Measurements from ENCODE around the gene CNR1. TPM values are rescaled to one million over a fixed set of nuclear protein-coding genes. Genes with fewer than 3 reads are reported as not detected.

The CNR1 gene
- 0.26 and 0.34 TPM in 2 replicates for total RNA-seq (ENCODE audit: low replicate concordance)

DNA sequence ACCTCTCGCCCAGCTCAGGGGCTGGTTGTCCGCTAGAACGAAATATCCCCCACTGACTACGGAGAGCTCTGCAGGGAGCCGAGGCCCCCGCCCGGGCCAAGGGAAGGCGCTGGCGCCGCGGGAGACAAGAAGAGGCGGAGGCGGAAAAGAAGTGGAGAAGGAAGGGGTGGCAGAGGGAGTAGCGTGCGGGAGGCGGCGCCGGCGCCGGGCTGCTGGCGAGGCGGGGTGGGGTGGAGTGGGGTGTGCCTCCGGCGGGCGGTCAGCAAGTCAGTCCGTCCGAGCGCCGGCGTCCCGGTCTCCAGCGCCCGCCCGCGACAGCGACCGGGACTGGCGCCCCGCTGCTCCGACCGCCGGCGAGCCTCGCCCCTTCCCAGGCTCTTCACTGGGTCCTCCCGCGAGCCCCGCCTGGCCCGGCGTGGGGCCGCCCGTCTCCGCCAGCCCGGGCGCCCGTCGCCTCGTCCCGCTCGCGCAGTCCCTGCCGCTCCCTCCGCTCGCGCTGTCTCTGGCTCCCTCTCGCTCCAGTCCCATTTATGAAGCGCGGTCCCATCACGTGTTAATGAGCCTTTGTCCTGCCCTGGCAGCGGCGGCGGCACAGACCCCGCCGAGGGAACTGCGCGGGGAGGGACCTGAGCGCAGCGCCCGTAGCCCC, at the start of gene CNR1:
Gene CNR1, minus strand, starts transcription at position 504 of the 649 bp plus-strand sequence. CDS start 21,073 bp downstream, outside the sequence.
- peaks cover 10% of the 10 kb centered on the region for H4K20me1 ChIP-seq (ENCODE audit: low read depth)
- no peak within 1 kb of the TSS for H3K27ac Mint-ChIP-seq
- peaks cover 77% of the 10 kb centered on the region for H3K27me3 ChIP-seq
- peak; percentile 82 for DNase-seq (ENCODE audit: low spot score)
- H3K27ac ChIP-seq: no peak within 1 kb of the TSS
- H3K4me3 Mint-ChIP-seq: peak within 1 kb of the TSS; percentile 90
- TF ChIP-seq EZH2 (IDR thresholded peaks at IDR 0.05): peak; percentile 33
- TF ChIP-seq CTCF (IDR thresholded peaks at IDR 0.05): peak; percentile 8
- TF ChIP-seq EZH2phosphoT487 (IDR thresholded peaks at IDR 0.05): no peak
- no peaks in the 10 kb centered on the region for H3K36me3 ChIP-seq
- no peaks in the 10 kb centered on the region for H3K9me3 ChIP-seq (ENCODE audit: low read depth)
- H3K27me3 Mint-ChIP-seq (ENCODE audit: insufficient read depth, low read depth): peaks cover 30% of the 10 kb centered on the region
- peak within 1 kb of the TSS; percentile 100 for H2AFZ ChIP-seq (replicated peaks)
- peaks cover 9% of the 10 kb centered on the region for H3F3A ChIP-seq (ENCODE audit: low read depth)
- H3K36me3 Mint-ChIP-seq: no peaks in the 10 kb centered on the region
- H3K4me1 ChIP-seq: no peaks in the 10 kb centered on the region
- no peaks in the 10 kb centered on the region for H3K79me2 ChIP-seq (ENCODE audit: low read depth)
- H3K4me1 Mint-ChIP-seq: peaks cover 15% of the 10 kb centered on the region
- no peak within 1 kb of the TSS for H3K9ac ChIP-seq
- peak within 1 kb of the TSS; percentile 63 for H3K4me3 ChIP-seq
- no peaks in the 10 kb centered on the region for H3K9me3 Mint-ChIP-seq
- H3K4me2 ChIP-seq: peak within 1 kb of the TSS; percentile 90

GRCh38 chr6:88211446-88211845, 45.3 kb upstream of the CNR1 start:
- Histone ChIP-seq H3K9me3 (ENCODE audit: low read depth) (no peaks in the 10 kb centered on the region), H3K27me3 (no peaks in the 10 kb centered on the region), H3K79me2 (ENCODE audit: low read depth) (no peaks in the 10 kb centered on the region), H3K4me3 (no peak overlapping the region), H3K27ac (no peak overlapping the region), H4K20me1 (ENCODE audit: low read depth) (no peaks in the 10 kb centered on the region), H2AFZ (replicated peaks) (no peak overlapping the region), H3K9ac (no peak overlapping the region), H3K4me1 (peaks cover 4% of the 10 kb centered on the region), H3F3A (ENCODE audit: low read depth) (no peaks in the 10 kb centered on the region), H3K36me3 (no peaks in the 10 kb centered on the region), H3K4me2 (no peak overlapping the region)
- Mint-ChIP-seq H3K9me3 (no peaks in the 10 kb centered on the region), H3K4me3 (no peak overlapping the region), H3K36me3 (no peaks in the 10 kb centered on the region), H3K27me3 (ENCODE audit: insufficient read depth, low read depth) (peaks cover 2% of the 10 kb centered on the region), H3K4me1 (peaks cover 14% of the 10 kb centered on the region), H3K27ac (no peak overlapping the region)
- TF ChIP-seq EZH2phosphoT487 (IDR thresholded peaks at IDR 0.05) (no peak), EZH2 (IDR thresholded peaks at IDR 0.05) (no peak), CTCF (IDR thresholded peaks at IDR 0.05) (no peak)
- DNase-seq (ENCODE audit: low spot score): peak; percentile 2

DNA sequence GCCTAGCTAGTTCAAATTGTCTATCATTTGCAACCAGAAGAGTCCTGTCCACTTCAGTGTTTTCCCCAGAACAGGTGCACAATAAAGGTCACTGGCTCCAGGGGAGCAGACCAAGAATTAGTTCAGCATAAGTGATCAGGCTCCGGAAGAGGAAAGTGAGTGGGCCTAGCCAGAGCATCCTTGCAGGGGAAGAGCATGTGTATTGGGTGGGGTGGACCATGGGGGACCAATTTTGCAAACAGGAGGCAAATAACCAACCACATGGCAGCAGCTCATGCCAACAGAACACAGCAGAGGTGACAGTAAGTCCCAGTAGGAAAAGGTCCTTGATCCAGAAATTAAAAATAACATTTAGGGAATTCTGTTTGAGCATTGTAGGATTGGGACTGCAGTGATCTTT, 43.2 kb upstream of the CNR1 start:
- Histone ChIP-seq H3K27me3 (no peaks in the 10 kb centered on the region), H3K27ac (no peak overlapping the region), H2AFZ (replicated peaks) (no peak overlapping the region), H3F3A (ENCODE audit: low read depth) (no peaks in the 10 kb centered on the region), H3K4me1 (peaks cover 4% of the 10 kb centered on the region), H3K9me3 (ENCODE audit: low read depth) (no peaks in the 10 kb centered on the region), H3K36me3 (no peaks in the 10 kb centered on the region), H3K4me2 (no peak overlapping the region), H3K79me2 (ENCODE audit: low read depth) (no peaks in the 10 kb centered on the region), H4K20me1 (ENCODE audit: low read depth) (no peaks in the 10 kb centered on the region), H3K9ac (no peak overlapping the region), H3K4me3 (no peak overlapping the region)
- no peaks in the 10 kb centered on the region for H3K9me3 Mint-ChIP-seq
- no peak for DNase-seq (ENCODE audit: low spot score)
- TF ChIP-seq EZH2 (IDR thresholded peaks at IDR 0.05) (no peak), CTCF (IDR thresholded peaks at IDR 0.05) (no peak), EZH2phosphoT487 (IDR thresholded peaks at IDR 0.05) (no peak)
- peaks cover 11% of the 10 kb centered on the region for H3K4me1 Mint-ChIP-seq
- no peaks in the 10 kb centered on the region for H3K36me3 Mint-ChIP-seq
- no peak overlapping the region for H3K27ac Mint-ChIP-seq
- peaks cover 2% of the 10 kb centered on the region for H3K27me3 Mint-ChIP-seq (ENCODE audit: insufficient read depth, low read depth)
- H3K4me3 Mint-ChIP-seq: no peak overlapping the region
